Body of pancreas (tissue), 4 donors: ENCODE measurements around the gene BIVM.

Experiments used
- POLR2A ChIP-seq, 3 donors: fragments of 450-650 bp; IDR thresholded peaks; one replicate each; pipeline ENCODE4 v1.6.1; 2016; ENCODE audit warnings: antibody characterized with exemption in 3 of 3, mild to moderate bottlenecking in 2 of 3
- TF ChIP-seq, protein P1 (sequence below), 7 experiments: fragments of 450-650 bp in 4 of 7; fragments of 200-600 bp in 3 of 7; sonication (generic) in 3 of 7; IDR thresholded peaks; one replicate each; pipeline ENCODE4 v1.5.1; 2016 to 2019; ENCODE audit warnings: antibody characterized with exemption in 7 of 7

DNA sequence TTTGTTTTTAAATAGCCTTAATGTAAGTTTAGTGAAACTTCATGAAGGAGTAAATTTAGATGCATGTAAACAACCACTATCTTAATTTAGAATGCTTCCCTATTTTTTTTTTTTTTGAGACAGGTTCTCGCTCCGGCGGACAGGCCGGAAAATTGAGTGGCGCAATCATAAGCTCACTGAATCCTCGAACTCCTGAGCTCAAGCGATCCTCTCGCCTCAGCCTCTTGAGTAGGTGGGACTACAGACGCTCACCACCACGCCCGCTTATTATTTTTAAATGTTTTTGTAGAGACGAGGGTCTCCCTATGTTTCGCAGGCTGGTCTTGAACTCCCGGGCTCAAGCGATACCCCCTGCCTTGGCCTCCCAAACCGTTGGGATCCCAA, 26.9 kb upstream of the BIVM start:
- TF ChIP-seq, protein P1, sequence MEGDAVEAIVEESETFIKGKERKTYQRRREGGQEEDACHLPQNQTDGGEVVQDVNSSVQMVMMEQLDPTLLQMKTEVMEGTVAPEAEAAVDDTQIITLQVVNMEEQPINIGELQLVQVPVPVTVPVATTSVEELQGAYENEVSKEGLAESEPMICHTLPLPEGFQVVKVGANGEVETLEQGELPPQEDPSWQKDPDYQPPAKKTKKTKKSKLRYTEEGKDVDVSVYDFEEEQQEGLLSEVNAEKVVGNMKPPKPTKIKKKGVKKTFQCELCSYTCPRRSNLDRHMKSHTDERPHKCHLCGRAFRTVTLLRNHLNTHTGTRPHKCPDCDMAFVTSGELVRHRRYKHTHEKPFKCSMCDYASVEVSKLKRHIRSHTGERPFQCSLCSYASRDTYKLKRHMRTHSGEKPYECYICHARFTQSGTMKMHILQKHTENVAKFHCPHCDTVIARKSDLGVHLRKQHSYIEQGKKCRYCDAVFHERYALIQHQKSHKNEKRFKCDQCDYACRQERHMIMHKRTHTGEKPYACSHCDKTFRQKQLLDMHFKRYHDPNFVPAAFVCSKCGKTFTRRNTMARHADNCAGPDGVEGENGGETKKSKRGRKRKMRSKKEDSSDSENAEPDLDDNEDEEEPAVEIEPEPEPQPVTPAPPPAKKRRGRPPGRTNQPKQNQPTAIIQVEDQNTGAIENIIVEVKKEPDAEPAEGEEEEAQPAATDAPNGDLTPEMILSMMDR (IDR thresholded peaks at IDR 0.05): no peak
- no peak for TF ChIP-seq POLR2A (IDR thresholded peaks at IDR 0.05)
